DMS79 (cell line): ENCODE data around the gene C11orf68.
"Not testable (repeated sequence)": the region's sequence is repeated elsewhere in the genome, so short reads cannot be mapped to it uniquely, and the experiment has no call there.

Source experiments
- DNase-seq: peaks from one replicate; lab custom pipeline; 2025; lab: John Stamatoyannopoulos, UW

C11orf68 gene

GRCh38 chr11:65918211-65919140, at the start of gene C11orf68:
Gene C11orf68 (minus strand): TSS chr11:65919062. CDS start chr11:65919031, 31 bp downstream.
- no peak for DNase-seq

- DNase-seq = no peak
Observed at GRCh38 chr11:65967329-65967934, 48.6 kb upstream of the C11orf68 start.

- DNase-seq = no peak
Observed at GRCh38 chr11:65965986-65966762, 47.3 kb upstream of the C11orf68 start.

- no peak for DNase-seq
Observed at GRCh38 chr11:65964906-65965305, 46.0 kb upstream of the C11orf68 start.

GRCh38 chr11:65962141-65962564, 43.3 kb upstream of the C11orf68 start:
- DNase-seq = no peak

- peak; percentile 98 for DNase-seq
Observed at GRCh38 chr11:65961267-65962140, 42.6 kb upstream of the C11orf68 start, which contains the start of gene SART1. Gene SART1 (plus strand): TSS chr11:65961734. CDS start chr11:65961781, 47 bp downstream.

GRCh38 chr11:65960824-65961266, 42.0 kb upstream of the C11orf68 start:
- DNase-seq = no peak

- no peak for DNase-seq
Observed at GRCh38 chr11:65958774-65959420, 40.0 kb upstream of the C11orf68 start.

GRCh38 chr11:65958291-65958690, 39.4 kb upstream of the C11orf68 start:
- no peak for DNase-seq

- DNase-seq = no peak
Observed at GRCh38 chr11:65954771-65955170, 35.9 kb upstream of the C11orf68 start.

- no peak for DNase-seq
Observed at GRCh38 chr11:65953471-65953870, 34.6 kb upstream of the C11orf68 start.

- no peak for DNase-seq
Observed at GRCh38 chr11:65952052-65952521, 33.2 kb upstream of the C11orf68 start.

- not testable (repeated sequence) for DNase-seq
Observed at GRCh38 chr11:65951641-65952040, 32.8 kb upstream of the C11orf68 start.

- DNase-seq = not testable (repeated sequence)
Observed at GRCh38 chr11:65950711-65951110, 31.8 kb upstream of the C11orf68 start.

- no peak for DNase-seq
Observed at GRCh38 chr11:65947603-65948125, 28.8 kb upstream of the C11orf68 start.

- DNase-seq = no peak
Observed at GRCh38 chr11:65947133-65947532, 28.3 kb upstream of the C11orf68 start.

GRCh38 chr11:65946655-65947054, 27.8 kb upstream of the C11orf68 start:
- DNase-seq = no peak

- DNase-seq = no peak
Observed at GRCh38 chr11:65945941-65946558, 27.2 kb upstream of the C11orf68 start.

GRCh38 chr11:65945430-65945911, 26.6 kb upstream of the C11orf68 start, which contains the start of gene TSGA10IP:
Gene TSGA10IP (plus strand): TSS chr11:65945480. CDS start chr11:65945676, 196 bp downstream.
- no peak for DNase-seq
